Gastroesophageal sphincter (tissue), 3 donors: ENCODE measurements around the gene NPL.

Source experiments
- CTCF ChIP-seq, 4 experiments: fragments of 200-600 bp in 2 of 4; fragments of 450-650 bp in 2 of 4; sonication (generic) in 1 of 4; IDR thresholded peaks; one replicate each; pipeline ENCODE4 v1.5.1; 2017 to 2019; ENCODE audit warnings: antibody characterized with exemption in 4 of 4, mild to moderate bottlenecking in 2 of 4, moderate library complexity in 2 of 4
- POLR2A ChIP-seq, 2 donors: fragments of 450-650 bp; IDR thresholded peaks; one replicate each; pipeline ENCODE4 v1.6.1; 2017; ENCODE audit warnings: antibody characterized with exemption in 2 of 2, mild to moderate bottlenecking in 2 of 2, moderate library complexity in 1 of 2

DNA sequence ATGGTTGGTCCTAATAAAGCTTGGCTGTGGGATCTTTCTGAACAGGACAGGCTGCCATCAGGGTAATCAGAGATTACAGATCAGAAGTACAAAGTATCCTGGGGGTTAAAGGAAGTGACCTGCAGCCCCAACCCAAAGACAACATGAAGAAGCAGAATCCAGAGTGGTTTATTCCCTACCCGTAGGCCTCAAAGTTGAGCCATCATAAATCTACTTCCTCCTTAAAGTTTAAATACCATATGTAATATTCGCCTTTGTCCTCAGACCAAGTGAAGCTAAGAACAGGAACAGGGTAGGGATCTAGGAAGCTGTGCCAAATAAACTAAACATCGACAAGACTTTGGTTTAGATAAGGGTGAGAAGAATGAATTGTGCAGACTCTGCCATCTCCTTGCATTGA is 33.6 kb downstream of the NPL start:
- TF ChIP-seq CTCF (IDR thresholded peaks at IDR 0.05) (no peak), POLR2A (IDR thresholded peaks at IDR 0.05) (no peak)
